Hematopoietic multipotent progenitor cell treated with erythropoietin and hydrocortisone succinate and interleukin-3 and kit ligand, for 4 days (in vitro differentiated cells): ENCODE measurements around the gene PRKAB2.
A peak's percentile ranks its signal among the peaks of the same experiment; 100 is the strongest.
"Not testable (repeated sequence)": the region's sequence is repeated elsewhere in the genome, so short reads cannot be mapped to it uniquely, and the experiment has no call there.

ENCODE experiments used
- DNase-seq: peaks from one replicate; pipeline ENCODE4 v3.0.0-alpha.2; 2015

PRKAB2 gene

GRCh38 chr1:147171399-147172167 lies 687 bp downstream of the PRKAB2 start:
- peak; percentile 29 for DNase-seq

DNA sequence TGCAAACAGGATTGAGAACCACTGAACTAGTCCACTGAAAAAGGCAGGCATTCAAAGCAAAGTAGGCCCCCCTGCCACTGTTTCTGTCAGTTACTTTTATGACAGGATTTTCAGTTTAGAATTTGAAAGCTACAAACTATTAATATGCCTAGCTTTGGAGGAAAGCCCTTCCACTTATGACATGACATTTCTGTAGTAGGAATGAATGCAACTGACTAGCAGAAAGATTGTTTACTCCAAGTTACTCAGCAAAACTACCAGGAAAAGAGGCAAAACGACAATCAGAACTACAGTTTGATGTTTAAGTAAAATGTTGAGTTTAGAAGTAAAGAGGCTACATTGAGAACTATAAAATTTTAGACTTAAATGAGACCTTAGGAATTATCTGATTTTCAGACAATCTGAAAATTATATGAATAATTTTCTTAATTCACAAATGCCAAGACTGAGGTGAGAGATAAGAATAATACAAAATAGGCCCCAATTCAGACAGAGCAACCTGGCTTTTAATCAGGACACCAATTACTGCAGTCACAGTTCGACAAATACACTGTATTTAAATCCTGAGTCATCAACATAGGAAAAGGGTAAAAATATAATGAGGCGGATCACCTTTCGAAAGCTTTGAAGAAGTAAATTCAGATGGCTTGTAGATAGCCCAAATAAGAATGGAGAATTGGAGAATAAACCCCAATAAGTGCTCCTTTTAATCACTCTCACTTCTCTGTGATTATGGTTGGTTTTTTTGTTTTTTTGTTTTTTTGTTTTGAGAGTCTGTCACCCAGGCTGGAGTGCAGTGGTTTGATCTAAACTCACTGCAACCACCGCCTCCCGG lies 2.2 kb downstream of the PRKAB2 start:
- DNase-seq = peak; percentile 5

DNA sequence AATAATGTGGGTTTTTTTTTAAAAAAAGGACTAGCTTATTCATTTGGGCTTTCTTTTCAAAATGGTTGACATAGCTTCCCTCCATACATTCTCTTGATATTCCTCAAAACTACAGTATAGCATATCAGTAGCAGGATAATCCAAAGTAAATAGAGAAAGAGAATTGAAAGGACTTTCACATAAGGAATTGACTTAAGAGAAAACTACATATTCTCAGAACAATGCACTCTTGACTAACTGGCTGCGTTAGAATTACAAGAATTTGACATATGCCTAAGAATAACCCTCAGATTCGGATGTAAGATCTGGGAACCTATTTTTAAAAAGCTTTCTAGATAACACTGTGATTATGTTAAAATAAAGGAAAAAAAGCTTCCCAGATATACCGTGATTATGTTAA lies 3.1 kb downstream of the PRKAB2 start:
- DNase-seq = no peak

- DNase-seq = peak; percentile 36
These were observed 3.6 kb downstream of the PRKAB2 start for GRCh38 chr1:147168626-147169058.

DNA sequence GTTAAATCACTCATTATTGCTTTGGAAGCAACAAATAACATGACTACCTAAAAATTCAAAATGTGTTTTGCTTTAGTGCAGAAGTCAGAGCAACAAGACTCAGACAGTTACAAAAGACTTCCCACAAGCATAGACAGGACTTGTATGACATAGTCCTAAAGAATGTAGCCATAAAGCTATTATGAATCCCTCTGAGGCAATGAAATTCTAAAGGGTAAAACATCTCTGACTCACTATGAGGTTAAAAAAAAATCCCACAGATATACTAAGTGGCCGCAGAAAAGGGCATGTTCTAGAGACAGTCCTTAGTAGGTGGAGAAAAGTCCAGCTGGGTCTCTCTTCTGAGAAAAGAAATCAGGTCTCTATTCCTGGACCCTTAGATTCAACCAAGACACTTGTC lies 4.9 kb downstream of the PRKAB2 start:
- DNase-seq = no peak

GRCh38 chr1:147163019-147163418 lies 9.3 kb downstream of the PRKAB2 start:
- DNase-seq = no peak

DNA sequence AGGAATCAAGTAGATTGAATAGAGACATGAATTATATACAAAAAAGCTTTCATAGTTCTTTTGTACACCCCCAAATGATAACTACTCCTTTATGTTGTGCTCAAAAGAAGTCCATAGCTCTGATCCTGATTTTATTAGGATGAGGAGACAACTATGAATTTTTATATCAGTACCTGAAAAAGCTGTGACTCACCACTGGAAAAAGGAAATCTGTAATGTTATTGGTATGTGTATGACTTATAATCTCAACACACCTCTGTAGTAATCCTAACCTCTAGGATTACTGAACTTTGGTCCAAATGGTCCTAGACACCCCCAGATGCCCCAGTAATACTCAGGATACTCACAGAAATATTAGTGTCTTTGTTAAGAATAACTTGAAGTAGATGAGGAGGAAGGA lies 10.2 kb downstream of the PRKAB2 start:
- DNase-seq = no peak

DNA sequence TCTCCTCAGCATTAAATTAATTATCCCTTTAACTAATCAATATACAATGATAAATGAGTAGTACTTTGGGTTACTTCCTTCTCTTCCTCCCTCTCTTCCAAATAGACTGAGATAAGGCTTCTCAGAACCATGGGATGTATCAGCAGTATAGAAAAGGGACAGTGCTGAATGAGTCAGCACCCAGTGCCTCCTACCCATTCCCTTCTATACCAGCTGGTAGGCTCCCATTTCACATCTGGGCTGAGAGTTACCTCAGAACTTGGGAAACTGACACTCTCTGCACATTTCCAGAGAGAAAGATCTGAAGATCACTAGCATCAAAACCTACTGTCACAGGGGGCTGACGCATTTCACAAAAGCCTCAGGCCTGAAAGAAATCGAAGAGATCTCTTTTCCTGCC lies 15.2 kb downstream of the PRKAB2 start:
- not testable (repeated sequence) for DNase-seq

DNA sequence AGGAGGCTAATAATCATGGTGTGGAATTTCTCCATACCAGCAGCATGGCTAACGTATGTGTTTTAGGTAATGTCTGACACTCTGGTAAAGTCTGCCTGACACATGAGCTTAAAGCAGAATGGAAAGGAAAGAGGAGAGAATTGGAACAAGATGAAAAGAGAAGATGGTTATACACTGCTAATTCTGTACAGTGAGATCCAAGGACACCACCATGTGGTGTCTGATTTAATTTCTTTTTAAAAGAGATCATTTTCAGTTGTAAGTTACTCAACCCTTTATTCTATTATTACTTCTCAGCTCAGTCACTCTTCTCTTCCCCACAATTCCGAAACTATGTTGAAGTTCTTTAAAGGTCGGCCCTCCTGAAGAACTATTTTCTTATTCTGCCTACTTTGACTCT lies 15.6 kb downstream of the PRKAB2 start:
- no peak for DNase-seq

DNA sequence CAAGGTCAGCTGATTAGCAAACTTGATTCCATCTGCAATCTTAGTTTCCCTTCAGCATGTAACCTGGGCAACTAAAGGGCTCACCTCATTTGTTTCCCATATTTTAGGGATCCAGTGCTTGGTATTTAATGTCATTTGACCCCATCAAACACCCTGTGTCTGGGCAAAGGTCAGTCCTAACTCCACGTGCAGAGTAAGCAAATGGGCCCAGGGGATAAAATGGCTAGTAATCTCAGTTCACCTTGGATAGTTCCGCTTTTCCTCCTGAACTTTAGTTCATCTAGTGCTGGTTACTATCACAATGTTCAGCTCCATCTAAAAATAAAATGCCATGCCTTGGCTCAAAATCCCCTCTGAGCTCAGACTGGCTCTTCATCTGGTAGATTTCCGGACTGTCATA lies 19.5 kb downstream of the PRKAB2 start:
- DNase-seq = no peak

GRCh38 chr1:147151244-147151643 lies 21.0 kb downstream of the PRKAB2 start:
- DNase-seq = no peak

- no peak for DNase-seq
These were observed 29.4 kb downstream of the PRKAB2 start for GRCh38 chr1:147142886-147143285.

DNA sequence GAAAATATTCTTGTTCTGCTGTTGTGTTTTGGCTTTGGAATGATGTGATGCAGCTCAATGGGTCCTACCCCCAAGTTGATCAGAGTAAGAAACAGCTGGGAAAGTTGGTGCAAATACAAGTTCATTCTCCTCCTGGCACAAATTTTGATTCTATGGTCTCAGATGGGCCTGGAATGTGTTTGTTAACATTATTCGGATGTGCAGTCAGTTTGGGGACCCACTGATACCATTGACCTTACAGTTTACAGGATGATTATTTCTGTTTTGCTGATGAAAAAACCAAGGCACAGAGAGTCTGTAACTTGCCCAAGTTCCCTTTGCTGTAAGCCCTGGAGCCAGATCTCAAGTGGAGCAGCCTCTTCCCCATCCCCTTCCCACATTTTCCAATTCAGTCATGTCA lies 41.5 kb downstream of the PRKAB2 start:
- not testable (repeated sequence) for DNase-seq

DNA sequence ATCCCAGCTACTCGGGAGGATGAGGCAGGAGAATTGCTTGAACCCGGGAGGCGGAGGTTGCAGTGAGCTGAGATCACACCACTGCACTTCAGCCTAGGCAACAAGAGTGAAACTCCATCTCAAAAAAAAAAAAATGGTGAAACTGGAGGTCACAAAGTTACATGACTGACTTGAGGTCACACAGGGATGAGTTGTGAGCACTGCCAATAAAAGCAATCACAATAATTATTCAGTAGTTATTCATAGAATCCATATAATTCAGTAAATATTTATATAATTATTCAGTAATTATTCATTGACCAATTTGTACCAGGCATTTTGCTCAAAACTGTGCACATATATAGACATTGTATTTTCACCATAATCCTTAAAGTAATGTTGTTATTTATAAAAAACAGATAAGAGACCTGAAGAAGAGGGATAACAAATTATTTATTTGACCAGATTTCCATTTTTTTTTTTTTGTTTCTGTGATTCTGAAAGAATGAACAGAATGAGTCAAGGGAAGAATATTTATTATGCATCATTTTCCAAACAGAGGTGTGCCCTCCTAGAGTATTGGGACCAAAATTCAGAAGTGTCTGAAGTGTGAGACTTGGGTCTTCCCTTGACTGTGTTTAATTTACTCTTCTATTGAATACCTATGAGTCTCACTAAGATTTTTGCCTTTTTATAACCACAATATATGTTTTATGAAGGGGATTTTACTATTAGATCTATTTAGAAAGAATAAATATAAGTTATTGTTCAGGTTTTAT lies 43.0 kb downstream of the PRKAB2 start:
- DNase-seq = no peak

GRCh38 chr1:147124266-147124665 lies 48.0 kb downstream of the PRKAB2 start:
- peak; percentile 57 for DNase-seq

GRCh38 chr1:147117109-147117508 lies 55.2 kb downstream of the PRKAB2 start:
- DNase-seq = no peak

DNA sequence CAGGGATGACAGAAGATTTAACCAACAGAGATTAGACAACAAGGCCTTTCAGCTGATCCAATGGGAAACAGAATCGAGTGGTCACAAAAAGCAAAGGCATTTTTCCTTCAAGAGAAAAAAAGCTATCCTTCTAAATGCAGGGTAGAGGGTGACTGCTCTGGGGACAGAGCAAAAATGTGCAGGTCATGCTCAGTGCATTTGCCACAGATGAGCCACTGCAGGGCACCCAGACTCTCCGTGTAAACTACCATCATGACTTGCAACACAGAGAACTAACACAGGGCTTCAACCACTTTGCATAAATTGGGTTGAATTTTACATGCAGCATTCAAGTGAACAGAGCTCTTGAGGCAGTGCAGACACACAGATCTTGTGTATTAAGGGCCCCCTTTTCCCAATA lies 56.8 kb downstream of the PRKAB2 start:
- no peak for DNase-seq

DNA sequence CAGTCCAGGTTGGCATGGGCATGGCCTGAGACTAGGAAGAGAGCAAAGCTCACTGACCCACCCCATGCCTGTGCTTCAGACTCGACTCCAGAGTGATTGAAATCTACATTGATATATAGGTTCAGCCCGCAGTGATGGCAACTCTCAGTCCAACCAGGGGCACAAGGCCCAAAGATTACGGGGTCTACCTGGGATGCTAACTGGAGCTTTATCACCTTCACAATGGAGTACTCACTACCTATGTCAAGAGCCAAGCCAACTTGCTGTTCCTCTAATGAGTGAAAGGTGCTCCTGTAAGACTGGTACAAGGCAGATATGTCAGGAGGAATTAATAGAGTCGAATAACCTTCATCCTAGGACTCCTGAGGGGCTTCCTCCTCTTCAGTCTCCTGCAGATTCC lies 57.2 kb downstream of the PRKAB2 start:
- DNase-seq = not testable (repeated sequence)

DNA sequence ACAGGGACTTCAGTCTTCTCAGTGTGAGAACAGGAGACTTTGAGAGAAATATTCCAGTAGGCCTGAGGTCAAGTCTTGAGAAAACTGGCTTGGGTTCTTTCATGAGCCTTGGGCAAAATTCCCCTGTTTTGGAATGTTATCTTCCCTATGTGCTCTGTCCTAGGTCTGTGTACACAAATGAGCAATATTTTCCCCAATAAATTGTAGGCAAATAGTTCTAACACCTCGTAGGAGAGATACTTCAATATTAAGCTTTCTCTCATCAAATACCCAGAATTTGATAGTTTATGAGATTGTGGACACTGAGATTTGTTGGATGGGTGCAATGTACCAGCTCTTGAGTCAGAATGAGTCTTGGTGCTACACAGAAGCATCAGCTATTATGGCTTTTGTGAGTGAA lies 57.9 kb downstream of the PRKAB2 start:
- not testable (repeated sequence) for DNase-seq

DNA sequence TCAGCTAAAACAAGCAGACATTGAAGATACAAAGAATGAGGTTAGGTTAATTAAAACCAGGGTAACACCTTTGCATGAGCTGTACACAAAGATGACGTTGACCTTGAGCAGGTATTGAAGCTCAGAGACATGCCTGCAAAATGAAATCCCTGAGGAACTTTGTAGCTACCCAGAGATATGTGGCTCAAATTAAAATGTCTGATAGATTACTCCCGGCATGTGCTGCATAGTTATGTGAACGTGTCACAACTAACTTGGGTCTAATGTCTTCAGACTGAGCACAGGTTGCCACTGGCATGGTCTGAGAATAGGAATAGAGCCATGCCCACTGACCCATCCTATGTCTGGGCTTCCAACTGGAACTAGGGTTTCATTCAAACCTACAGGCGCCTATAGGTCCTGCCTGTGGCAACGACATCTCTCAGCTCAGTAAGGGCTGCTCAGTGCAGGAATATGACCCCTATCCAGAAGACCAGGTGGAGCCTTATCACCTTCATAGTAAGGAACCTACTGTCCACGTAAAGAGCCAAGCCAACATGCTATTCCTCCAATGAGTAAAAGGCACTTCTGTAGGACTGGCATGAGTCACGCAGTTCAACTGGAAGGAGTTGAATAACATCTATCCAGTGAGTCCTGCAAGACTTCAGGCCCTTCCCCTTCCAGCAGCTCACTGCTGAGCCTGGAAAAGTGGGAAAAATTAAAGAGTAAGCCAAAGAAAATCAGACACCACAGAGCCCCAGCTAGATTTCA lies 60.7 kb downstream of the PRKAB2 start:
- no peak for DNase-seq

GRCh38 chr1:147110872-147111271 lies 61.4 kb downstream of the PRKAB2 start:
- no peak for DNase-seq

GRCh38 chr1:147110434-147110833 lies 61.8 kb downstream of the PRKAB2 start:
- DNase-seq = no peak

- DNase-seq = no peak
These were observed 62.5 kb downstream of the PRKAB2 start for GRCh38 chr1:147109762-147110161.
